AG04449 (cell line): ENCODE measurements around the gene OSBPL6.

ENCODE experiments used
- CTCF ChIA-PET: fragments of 350-600 bp; formaldehyde crosslinking; extraction: SDS; loops from one replicate; lab custom pipeline; 2021; ENCODE audit warnings: antibody characterized with exemption; lab: Yijun Ruan, JAX
- POLR2A ChIA-PET: fragments of 400-600, 350-600 bp; formaldehyde crosslinking; extraction: SDS; loops from one replicate; lab custom pipeline; 2020; ENCODE audit warnings: antibody characterized with exemption, inconsistent platforms; lab: Yijun Ruan, JAX
- DNase-seq: peaks from one replicate; pipeline ENCODE4 v3.0.0-alpha.2; 2010; ENCODE audit warnings: low read depth, low spot score
- H3K4me3 ChIP-seq: 2 replicates; pipeline ENCODE4 v1.5.1; 2011; ENCODE audit warnings: low read depth, mild to moderate bottlenecking, control low read depth, low read length
- CTCF ChIP-seq: IDR thresholded peaks from one replicate; pipeline ENCODE4 v1.5.1; 2011; ENCODE audit warnings: mild to moderate bottlenecking, moderate library complexity, low read length, control low read depth, inconsistent platforms; ENCODE audit not compliant: insufficient read depth; ENCODE audit errors: missing control alignments

The OSBPL6 gene

GRCh38 chr2:178256382-178257042 lies 62.2 kb downstream of the OSBPL6 start:
- H3K4me3 ChIP-seq: no peak overlapping the region
- CTCF ChIA-PET: interaction anchor here (0.9 to 2.0 kb wide), 6 partner anchors 10 to 158 kb away, joined by 3 to 7 read pairs (median 3); partner anchors contain the start of gene RBM45
- POLR2A ChIA-PET: no interaction called here
- no peak for TF ChIP-seq CTCF
- DNase-seq: no peak

GRCh38 chr2:178257127-178257526 lies 62.8 kb downstream of the OSBPL6 start:
- no peak overlapping the region for H3K4me3 ChIP-seq
- TF ChIP-seq CTCF: no peak
- POLR2A ChIA-PET: no interaction called here
- CTCF ChIA-PET: interaction anchor here (1.0 to 2.0 kb wide), 3 partner anchors 10 to 157 kb away, joined by 3 to 7 read pairs (median 4); partner anchors contain the start of gene RBM45
- DNase-seq: no peak

- ChIA-PET POLR2A (no interaction called here), CTCF (no interaction called here)
- no peak for TF ChIP-seq CTCF
- H3K4me3 ChIP-seq: no peak overlapping the region
- DNase-seq: no peak
Observed at GRCh38 chr2:178258916-178259315, 64.6 kb downstream of the OSBPL6 start.

GRCh38 chr2:178263159-178263860 lies 69.0 kb downstream of the OSBPL6 start:
- DNase-seq: no peak
- TF ChIP-seq CTCF: no peak
- no peak overlapping the region for H3K4me3 ChIP-seq
- CTCF ChIA-PET: no interaction called here
- POLR2A ChIA-PET: no interaction called here

- ChIA-PET CTCF (no interaction called here), POLR2A (no interaction called here)
- no peak for DNase-seq
- no peak overlapping the region for H3K4me3 ChIP-seq
- TF ChIP-seq CTCF: no peak
Observed at GRCh38 chr2:178264211-178264610, 69.9 kb downstream of the OSBPL6 start.

- DNase-seq: no peak
- TF ChIP-seq CTCF: no peak
- ChIA-PET CTCF (interaction anchor here (0.8 to 1.1 kb wide), 2 partner anchors 63 to 153 kb away, joined by 3 read pairs; no protein-coding TSS in a partner anchor), POLR2A (no interaction called here)
- H3K4me3 ChIP-seq: no peak overlapping the region
Observed at GRCh38 chr2:178265851-178266250, 71.5 kb downstream of the OSBPL6 start.
